IPS DF 19.7 (cell line): ENCODE results near the gene PRPSAP1.
"Not testable (repeated sequence)": the region's sequence is repeated elsewhere in the genome, so short reads cannot be mapped to it uniquely, and the experiment has no call there.

ENCODE experiments used
- DNase-seq: peaks from one replicate; pipeline ENCODE4 v3.0.0-alpha.2; 2013; ENCODE audit warnings: low read depth, low spot score

PRPSAP1 gene

GRCh38 chr17:76359776-76360175, 6.1 kb upstream of the PRPSAP1 start:
- not testable (repeated sequence) for DNase-seq

GRCh38 chr17:76359375-76359774, 5.7 kb upstream of the PRPSAP1 start:
- no peak for DNase-seq

- DNase-seq = no peak
Observed at GRCh38 chr17:76357597-76358158, 4.0 kb upstream of the PRPSAP1 start.

- no peak for DNase-seq
Observed at GRCh38 chr17:76356803-76357456, 3.2 kb upstream of the PRPSAP1 start.

- no peak for DNase-seq
Observed at GRCh38 chr17:76354747-76355310, 1.1 kb upstream of the PRPSAP1 start.

- no peak for DNase-seq
Observed at GRCh38 chr17:76354317-76354729, 607 bp upstream of the PRPSAP1 start.

GRCh38 chr17:76353004-76353598, 615 bp downstream of the PRPSAP1 start:
- DNase-seq = no peak

GRCh38 chr17:76351526-76352071, 2.1 kb downstream of the PRPSAP1 start:
- DNase-seq = no peak

- no peak for DNase-seq
Observed at GRCh38 chr17:76350463-76350862, 3.3 kb downstream of the PRPSAP1 start.

- not testable (repeated sequence) for DNase-seq
Observed at GRCh38 chr17:76346936-76347335, 6.8 kb downstream of the PRPSAP1 start.

- no peak for DNase-seq
Observed at GRCh38 chr17:76345377-76345974, 8.2 kb downstream of the PRPSAP1 start.

- no peak for DNase-seq
Observed at GRCh38 chr17:76343106-76343505, 10.6 kb downstream of the PRPSAP1 start.

- DNase-seq = no peak
Observed at GRCh38 chr17:76341301-76341700, 12.4 kb downstream of the PRPSAP1 start.

- DNase-seq = no peak
Observed at GRCh38 chr17:76337413-76337777, 16.3 kb downstream of the PRPSAP1 start.

- no peak for DNase-seq
Observed at GRCh38 chr17:76336756-76337412, 16.8 kb downstream of the PRPSAP1 start.

- no peak for DNase-seq
Observed at GRCh38 chr17:76335716-76336381, 17.9 kb downstream of the PRPSAP1 start.

- no peak for DNase-seq
Observed at GRCh38 chr17:76333673-76334505, 19.8 kb downstream of the PRPSAP1 start.

GRCh38 chr17:76331083-76331482, 22.6 kb downstream of the PRPSAP1 start:
- DNase-seq = no peak

- DNase-seq = no peak
Observed at GRCh38 chr17:76329664-76330063, 24.1 kb downstream of the PRPSAP1 start.

GRCh38 chr17:76327696-76328095, 26.0 kb downstream of the PRPSAP1 start:
- no peak for DNase-seq
